NCI-H2081 (cell line): ENCODE measurements around the gene PLPPR3.

Source experiments
- DNase-seq, 2 experiments: peaks; one replicate each; lab custom pipeline; 2025; lab: John Stamatoyannopoulos, UW

The PLPPR3 gene

DNA sequence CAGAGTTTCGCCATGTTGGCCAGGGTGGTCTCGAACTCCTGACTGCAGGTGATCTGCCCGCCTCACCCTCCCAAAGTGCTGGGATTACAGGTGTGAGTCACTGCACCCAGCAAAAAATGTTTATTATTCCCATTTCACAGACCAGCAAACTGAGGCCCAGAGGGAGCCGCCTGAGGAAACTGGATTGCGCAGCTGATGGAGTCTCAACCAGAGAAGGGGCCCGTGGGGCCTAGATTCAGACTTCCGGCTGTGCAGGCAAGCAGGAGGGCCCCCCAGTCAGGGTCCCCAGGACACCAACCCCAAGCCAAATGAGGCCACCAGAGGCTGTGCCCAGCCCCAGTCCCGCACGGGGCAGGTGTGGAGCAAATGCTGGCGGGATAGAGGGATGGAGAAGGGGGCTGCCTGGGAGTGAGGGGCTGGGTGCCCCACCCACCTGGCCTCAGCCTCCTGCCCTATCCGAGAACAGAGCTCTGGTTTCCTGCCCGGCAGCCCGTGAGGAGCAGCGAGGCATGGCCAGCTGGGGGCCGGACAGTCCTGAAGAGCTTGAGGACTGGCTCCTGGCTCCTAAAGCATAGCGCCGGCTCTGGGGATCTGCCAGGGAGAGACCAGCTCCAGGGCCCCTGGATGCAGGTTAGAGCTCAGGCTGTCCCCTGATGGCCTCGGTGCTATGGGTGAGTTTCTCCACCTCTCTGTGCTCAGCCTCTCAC lies 48.9 kb downstream of the PLPPR3 start:
- DNase-seq, result no peak

DNA sequence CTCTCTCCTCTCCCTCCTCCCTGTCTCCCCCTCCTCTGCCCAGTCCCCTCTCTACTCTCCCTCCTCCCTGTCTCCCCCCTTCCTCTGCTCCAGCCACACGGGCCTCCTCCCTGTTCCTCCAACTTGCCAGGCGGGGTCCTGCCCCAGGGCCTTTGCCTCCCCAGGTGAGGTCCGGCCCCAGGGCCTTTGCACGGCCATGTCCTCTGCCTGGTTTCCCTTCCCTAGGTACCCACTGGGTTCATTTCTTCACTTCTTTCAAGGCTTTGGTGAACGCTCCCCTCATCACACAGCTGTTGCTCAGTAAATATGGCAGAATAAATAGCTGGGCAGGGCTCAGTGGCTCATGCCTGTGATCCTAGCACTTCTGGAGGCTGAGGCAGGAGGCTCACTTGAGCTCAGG lies 49.7 kb downstream of the PLPPR3 start:
- no peak for DNase-seq

DNA sequence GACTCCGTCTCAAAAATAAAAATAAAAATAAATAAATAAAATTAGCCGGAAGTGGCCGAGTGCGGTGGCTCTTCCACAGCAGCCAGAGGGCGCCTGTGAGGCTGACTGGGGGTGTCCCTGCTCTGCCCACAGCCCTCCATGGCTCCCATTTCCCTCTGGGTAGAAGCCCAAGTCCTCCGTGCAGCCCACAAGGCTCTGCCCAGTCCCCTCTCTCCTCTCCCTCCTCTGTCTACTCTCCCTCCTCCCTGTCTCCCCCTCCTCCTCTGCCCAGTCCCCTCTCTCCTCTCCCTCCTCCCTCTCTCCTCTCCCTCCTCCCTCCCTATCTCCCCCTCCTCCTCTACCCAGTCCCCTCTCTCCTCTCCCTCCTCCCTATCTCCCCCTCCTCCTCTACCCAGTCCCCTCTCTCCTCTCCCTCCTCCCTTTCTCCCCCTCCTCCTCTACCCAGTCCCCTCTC lies 50.4 kb downstream of the PLPPR3 start:
- DNase-seq, result peak; percentile 14 to 32

DNA sequence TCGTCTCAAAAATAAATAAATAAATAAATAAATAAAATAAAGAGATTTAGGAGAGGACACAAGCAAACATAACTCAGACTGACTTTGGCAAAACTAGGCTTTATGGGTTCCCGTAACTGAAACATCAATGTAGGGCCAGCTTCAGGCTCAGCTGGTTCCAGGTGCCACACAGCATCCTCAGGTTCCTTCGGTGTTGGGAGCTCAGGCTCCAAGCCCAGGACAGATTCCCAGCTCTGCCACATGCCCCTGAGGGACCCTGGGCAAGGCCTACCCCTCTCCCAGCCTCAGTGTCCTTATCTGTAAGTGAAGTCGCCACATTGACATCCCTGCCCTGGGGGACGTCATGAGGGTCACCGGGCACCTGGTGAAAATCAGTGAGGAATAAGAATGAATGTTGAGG lies 52.1 kb downstream of the PLPPR3 start:
- no peak for DNase-seq

DNA sequence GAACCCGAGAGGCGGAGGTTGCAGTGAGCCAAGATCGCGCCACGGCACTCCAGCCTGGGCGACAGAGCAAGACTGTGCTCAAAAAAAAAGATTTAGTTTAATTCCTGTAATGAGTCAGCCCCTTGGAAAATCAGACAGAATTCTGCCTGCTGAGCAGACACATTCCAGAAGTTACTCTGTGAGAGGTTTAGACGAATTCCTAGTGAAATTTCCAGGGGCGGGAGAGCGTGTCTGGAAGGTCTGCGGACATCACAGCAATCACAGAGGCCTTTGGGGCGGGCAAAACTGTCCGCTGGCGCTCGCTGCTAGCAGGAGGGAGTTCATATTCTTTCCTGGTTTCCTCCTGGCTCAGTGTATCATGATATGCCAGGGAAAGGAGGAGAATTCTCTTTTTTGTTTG lies 53.3 kb downstream of the PLPPR3 start:
- no peak for DNase-seq

DNA sequence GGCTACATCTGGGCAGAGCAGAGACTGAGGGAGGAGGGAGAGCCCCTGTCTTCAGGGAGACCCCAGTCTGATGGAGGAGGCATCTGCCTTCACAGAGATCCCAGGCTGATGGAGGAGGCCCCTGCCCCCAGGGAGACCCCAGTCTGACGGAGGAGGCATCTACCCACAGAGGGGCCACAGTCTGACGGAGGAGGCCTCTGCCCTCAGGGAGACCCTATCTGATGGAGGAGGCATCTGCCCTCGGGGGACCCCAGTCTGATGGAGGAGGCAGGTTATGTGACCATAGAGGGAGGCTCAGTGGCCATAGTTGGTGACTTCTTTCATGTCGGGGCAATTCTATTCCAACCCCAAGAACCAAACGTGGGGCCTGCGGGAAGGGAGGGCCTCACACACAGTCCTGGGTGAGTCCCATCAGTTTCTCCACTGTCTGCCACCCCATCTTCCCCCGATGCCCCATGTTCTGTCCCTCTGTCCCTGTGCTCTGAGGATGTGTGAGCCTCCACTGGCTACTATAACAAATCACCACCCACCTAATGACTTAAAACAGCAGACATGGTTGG lies 56.5 kb downstream of the PLPPR3 start:
- no peak for DNase-seq

DNA sequence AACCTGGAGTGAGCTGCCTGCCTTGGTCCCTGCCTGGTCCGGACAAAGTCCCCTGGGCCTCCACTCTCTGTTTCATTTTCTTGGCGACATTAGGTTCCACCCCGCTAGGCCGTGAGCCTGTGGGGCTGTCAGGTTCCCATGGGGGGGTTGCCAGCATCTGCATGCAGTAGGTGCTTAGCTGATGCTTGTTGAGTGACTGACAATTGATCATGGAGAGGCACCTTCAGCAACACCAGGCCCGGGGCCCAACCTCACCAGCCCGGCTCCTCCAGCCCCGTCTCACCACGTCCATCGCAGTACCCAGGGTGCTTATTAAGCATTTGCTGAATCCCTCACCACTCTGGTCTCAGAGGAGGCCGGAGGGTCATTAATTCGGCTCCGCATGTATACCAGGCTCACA lies 57.5 kb downstream of the PLPPR3 start:
- no peak for DNase-seq

DNA sequence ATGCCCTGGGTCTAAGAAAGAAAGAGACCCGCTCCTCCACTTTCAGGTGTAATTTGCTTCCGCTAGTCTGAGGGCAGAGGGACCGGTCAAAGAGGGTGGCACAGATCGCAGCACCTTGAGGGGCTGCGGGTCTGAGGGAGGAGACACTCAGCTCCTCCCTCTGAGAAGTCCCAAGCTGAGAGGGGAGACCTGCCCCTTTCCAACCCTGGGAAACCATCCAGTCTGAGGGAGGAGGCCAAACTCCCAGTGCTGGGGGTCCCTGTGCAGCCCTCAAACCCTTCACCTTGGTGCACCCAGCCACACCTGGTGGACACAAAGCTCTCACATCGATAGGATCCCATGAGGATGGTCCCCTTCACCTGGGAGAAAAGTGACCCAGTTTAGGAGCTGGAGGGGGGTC lies 57.9 kb downstream of the PLPPR3 start:
- DNase-seq, result no peak

DNA sequence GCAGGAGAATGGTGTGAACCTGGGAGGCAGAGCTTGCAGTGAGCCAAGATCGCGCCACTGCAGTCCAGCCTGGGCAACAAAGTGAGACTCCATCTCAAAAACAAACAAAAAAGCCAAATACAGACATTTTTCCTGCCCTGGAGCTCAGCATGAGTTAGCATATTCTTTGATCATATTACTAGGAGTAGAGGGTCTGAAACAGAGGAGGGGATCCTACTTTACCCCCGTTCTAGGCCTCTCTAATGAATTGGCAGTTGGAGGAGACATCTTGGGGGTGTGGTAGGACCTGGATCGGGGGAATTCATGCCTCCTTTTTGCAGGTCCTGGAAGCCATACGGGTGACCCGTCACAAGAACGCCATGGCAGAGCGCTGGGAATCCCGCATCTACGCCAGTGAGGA lies 58.6 kb downstream of the PLPPR3 start:
- no peak for DNase-seq
